ENCODE measurements around the gene SECTM1.

Gene SECTM1

GRCh38 chr17:82370471-82371332 lies 37.1 kb upstream of the SECTM1 start:
- DNase-seq: peak in 1 of 51 donors; percentile 15

DNA sequence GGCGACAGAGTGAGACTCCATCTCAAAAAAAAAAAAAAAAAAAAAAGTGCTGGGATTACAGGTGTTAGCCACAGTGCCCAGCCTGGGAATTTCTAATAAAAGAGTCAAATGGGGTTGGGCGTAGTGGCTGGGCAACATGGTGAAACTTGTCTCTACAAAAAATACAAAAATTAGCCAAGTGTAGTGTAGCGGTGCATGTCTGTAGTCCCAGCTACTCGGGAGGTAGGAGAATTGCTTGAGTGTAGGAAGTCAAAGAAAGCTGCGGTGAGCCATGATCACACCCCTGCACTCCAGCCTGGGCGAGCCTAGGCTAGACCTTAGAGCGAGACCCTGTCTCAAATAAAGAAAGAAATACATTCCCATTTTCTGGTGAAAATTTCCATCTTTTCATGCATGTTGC lies 35.6 kb upstream of the SECTM1 start:
- no peak for DNase-seq

DNA sequence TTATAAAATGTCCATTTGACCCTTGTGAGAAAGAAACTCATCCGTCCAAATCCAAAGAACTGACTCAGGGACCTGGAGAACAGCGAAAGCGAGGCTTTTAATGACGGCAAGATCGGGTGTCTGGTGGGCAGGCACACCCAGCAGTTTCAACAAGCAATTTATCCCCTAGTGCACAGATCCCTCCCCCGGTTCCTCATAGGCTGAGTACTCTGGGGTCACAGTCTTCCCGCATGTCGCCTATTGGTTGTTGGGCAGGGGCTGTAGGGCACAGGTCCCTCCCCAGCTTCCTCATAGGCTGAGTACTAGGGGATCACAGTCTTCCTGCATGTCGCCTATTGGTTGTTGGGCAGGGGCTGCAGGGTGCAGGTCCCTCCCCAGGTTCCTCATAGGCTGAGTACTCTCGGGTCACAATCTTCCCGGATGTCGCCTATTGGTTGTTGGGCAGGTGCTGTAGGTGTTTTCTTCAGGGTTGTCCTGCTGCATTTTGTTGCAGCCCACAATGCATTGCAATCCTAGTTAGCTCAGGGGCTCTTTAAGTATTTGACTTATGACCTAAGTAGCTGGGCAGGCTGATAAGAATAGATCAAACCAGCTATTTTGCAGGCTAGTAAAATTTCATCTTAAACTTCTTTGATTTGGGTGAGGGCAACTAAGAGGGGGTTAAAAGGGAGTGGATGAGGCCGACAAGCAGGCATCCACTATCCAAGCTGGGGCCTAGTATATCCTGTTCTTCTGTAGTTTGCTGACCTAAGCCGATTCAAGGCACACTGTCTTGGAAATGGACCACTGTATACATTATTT lies 34.4 kb upstream of the SECTM1 start:
- no peak for DNase-seq

DNA sequence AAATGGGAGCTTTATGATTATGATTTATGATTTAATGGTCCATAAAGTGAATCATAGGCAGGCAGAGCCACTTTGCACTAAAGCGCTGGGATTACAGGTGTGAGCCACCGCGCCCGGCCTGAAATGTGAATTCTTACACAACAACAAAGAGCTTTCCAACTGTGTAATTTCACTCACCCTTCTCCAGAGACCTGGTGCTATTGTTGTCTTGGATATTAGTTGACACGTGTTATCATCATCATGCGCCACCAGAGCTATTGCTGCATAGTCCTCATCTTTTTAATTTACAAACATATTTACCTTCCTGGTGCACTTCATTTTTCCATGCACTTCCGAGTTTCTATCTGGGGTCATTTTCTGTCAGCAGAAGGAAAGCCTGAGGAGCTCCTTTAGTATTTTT lies 33.2 kb upstream of the SECTM1 start:
- no peak for DNase-seq

GRCh38 chr17:82365606-82366295 lies 32.2 kb upstream of the SECTM1 start:
- DNase-seq: no peak

- no peak for DNase-seq
These were observed 28.5 kb upstream of the SECTM1 start for GRCh38 chr17:82361885-82362633.

DNA sequence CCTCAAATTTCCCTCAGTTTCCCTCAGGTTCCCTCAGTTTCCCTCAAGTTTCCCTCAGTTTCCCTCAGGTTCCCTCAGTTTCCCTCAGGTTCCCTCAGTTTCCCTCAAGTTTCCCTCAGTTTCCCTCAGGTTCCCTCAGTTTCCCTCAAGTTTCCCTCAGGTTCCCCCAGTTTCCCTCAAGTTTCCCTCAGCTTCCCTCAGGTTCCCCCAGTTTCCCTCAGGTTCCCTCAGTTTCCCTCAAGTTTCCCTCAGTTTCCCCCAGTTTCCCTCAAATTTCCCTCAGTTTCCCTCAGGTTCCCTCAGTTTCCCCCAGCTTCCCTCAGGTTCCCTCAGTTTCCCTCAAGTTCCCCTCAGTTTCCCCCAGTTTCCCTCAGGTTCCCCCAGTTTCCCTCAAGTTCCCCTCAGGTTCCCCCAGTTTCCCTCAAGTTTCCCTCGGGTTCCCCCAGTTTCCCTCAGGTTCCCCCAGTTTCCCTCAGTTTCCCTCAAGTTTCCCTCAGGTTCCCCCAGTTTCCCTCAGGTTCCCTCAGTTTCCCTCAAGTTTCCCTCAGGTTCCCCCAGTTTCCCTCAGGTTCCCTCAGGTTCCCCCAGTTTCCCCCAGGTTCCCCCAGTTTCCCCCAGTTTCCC lies 26.0 kb upstream of the SECTM1 start:
- DNase-seq: peak in 1 of 51 donors; percentile 25

- no peak for DNase-seq
These were observed 25.1 kb upstream of the SECTM1 start, which contains the start of gene TEX19 for GRCh38 chr17:82358465-82359350. Gene TEX19 (plus strand): TSS chr17:82359247. CDS start chr17:82362151, 2,904 bp downstream.

GRCh38 chr17:82357394-82357793 lies 23.8 kb upstream of the SECTM1 start:
- no peak for DNase-seq

- no peak for DNase-seq
These were observed 23.3 kb upstream of the SECTM1 start for GRCh38 chr17:82356845-82357355.

DNA sequence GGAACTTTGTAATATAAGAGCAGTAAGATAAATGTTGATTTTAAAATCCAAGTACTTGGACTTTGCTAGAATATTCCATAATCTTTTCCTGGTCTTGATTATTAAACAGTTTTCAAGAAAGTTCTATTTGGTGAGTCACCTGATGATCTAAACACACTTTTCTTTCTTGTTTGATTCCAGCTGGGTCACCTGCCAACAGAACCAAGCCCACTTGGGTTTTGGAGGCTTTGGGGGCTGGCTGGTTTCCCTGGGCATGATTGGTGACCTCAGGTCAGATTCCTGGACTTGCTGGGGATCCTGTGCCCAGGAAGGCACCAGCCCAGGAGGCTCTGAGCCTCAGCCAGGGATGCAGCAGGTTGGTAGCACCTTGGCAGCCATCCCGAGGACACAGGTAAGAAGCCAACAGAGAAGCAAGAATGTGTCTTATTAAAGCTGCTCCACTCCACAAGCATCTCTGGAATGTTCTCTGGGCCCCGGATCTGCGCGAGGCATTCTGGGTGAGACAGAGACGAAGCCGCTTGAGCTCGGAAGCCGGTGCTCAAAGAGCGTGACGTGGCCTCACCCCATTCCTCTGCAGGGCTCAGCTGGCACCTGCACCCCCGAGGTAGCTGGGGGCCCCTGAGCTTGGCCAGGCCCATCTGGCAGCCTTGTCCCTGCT lies 22.3 kb upstream of the SECTM1 start:
- DNase-seq: no peak

- DNase-seq: no peak
These were observed 21.3 kb upstream of the SECTM1 start for GRCh38 chr17:82354804-82355308.

GRCh38 chr17:82353484-82353883 lies 19.9 kb upstream of the SECTM1 start:
- DNase-seq: no peak

GRCh38 chr17:82351713-82352488 lies 18.3 kb upstream of the SECTM1 start:
- DNase-seq: peak in 49 of 51 donors; percentile 8 to 89 (median 58)

DNA sequence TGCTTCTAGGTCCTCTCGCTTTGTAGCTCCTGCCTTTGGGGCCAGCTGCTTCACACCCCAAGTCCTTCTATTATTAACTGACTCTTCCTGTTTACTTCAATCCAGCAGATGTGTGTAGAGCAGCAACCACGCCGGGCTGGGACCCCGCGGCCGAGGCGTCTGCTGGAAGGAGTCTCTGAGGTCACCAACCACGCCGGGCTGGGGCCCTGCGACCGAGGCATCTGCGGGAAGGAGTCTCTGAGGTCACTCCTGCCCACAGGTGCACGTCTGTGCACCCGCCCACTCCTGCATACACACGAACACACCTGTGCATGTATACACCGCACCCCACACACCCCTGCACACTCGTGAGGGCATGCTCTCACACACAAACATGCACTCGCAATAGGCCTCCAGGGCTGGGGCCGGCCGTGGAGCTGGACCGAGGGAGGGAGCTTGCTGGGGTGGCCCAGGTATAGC lies 17.7 kb upstream of the SECTM1 start:
- no peak for DNase-seq

DNA sequence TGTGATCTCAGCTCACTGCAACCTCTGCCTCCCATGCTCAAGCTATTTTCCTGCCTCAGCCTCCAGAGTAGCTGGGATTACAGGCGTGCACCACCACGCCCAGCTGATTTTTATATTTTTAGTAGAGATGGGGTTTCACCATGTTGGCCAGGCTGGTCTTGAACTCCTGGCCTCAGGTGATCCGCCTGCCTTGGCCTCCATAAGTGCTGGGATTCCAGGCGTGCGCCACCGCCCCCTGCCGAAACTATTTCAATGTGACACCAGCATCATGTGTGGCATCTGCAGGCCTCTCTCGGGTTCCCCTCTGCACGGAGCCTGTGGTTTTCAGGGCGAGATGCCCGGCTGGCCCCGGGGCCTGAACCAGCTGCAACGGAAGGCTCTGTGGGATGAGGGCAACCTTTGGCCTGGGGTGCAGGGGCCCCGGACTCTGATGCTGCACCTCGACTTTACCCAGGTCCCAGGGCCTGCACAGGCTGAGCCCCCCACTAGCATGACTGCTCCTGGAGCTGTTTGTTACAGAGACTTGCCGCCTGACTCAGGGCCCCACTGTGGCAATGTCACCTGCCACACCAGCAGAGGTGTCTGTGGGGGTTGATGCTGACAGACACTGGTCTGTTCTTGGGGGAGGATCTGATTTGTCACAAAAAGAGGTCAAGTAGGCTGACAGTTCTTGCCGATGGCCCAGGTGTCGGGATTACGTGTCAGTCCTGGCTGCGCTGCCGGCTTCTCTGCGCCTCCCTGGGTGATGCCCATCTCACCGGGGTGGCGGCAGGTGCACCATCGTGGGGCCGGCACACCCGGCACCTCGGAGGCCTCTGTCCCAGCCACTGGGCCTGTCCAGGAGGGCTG lies 16.8 kb upstream of the SECTM1 start:
- no peak for DNase-seq

DNA sequence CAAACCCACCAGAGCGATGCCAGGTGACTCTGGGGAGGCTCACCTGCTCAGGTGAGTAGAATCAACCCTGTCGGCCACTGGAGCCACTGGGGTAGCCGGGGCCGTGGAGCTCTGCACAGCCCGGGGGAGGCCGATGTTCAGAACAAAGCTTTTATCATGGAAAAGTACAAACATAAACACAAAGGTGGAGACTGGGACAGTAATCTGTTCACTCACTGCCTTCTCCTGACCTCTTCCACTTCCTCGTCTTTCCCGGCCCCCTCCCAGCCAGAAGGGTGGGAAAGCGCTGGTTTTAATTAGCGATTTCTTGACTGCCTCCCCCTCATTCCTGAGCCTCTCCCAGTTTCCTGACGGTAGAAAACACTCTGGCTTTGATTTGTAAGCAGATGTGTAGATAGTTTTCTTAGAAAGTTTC lies 15.7 kb upstream of the SECTM1 start:
- DNase-seq: no peak
